Neural cell (in vitro differentiated cells): ENCODE measurements around the gene ATF7.

Experiments used
- CTCF ChIP-seq: fragments of 450-650 bp; IDR thresholded peaks from 2 replicates; pipeline ENCODE4 v1.5.1; 2014; ENCODE audit warnings: antibody characterized with exemption, mild to moderate bottlenecking, moderate library complexity; ENCODE audit not compliant: poor library complexity, severe bottlenecking
- EP300 ChIP-seq: fragments of 450-650 bp; conservative IDR thresholded peaks from 2 replicates; pipeline ENCODE4 v1.6.1; 2014; ENCODE audit warnings: antibody characterized with exemption, mild to moderate bottlenecking, moderate library complexity; ENCODE audit not compliant: poor library complexity, severe bottlenecking
- EZH2 ChIP-seq: fragments of 200-600, 300-800 bp; shearing (Covaris generic), sonication (generic); IDR thresholded peaks from 2 replicates; pipeline ENCODE4 v1.6.1; 2014; ENCODE audit warnings: antibody characterized with exemption, low read length, borderline replicate concordance, mild to moderate bottlenecking; ENCODE audit not compliant: insufficient read depth, poor library complexity, severe bottlenecking
- MXI1 ChIP-seq: fragments of 450-650 bp; conservative IDR thresholded peaks from 2 replicates; pipeline ENCODE4 v1.6.1; 2014; ENCODE audit warnings: antibody characterized with exemption, mild to moderate bottlenecking; ENCODE audit not compliant: poor library complexity, severe bottlenecking
- POLR2AphosphoS5 ChIP-seq: IDR thresholded peaks from 2 replicates; pipeline ENCODE4 v1.6.1; 2012
- RAD21 ChIP-seq: fragments of 450-650 bp; conservative IDR thresholded peaks from 2 replicates; pipeline ENCODE4 v1.6.1; 2014; ENCODE audit warnings: antibody characterized with exemption, mild to moderate bottlenecking, moderate library complexity
- REST ChIP-seq: IDR thresholded peaks from 2 replicates; pipeline ENCODE4 v1.6.1; 2012; ENCODE audit warnings: borderline replicate concordance
- SMC3 ChIP-seq: fragments of 450-650 bp; conservative IDR thresholded peaks from 2 replicates; pipeline ENCODE4 v1.6.1; 2014; ENCODE audit warnings: antibody characterized with exemption, mild to moderate bottlenecking, moderate library complexity; ENCODE audit not compliant: poor library complexity
- TAF1 ChIP-seq: IDR thresholded peaks from 2 replicates; pipeline ENCODE4 v1.6.1; 2012; ENCODE audit warnings: low read depth

GRCh38 chr12:53485955-53486735, 140.0 kb downstream of the ATF7 start:
- TF ChIP-seq CTCF (no peak), RAD21 (no peak), EZH2 (no peak), REST (no peak), TAF1 (no peak), MXI1 (no peak), SMC3 (no peak), POLR2AphosphoS5 (no peak), EP300 (no peak)
